Activated CD4-positive, alpha-beta T cell treated with anti-CD3 and anti-CD28 coated beads for 1 hour (primary cell): ENCODE results near the gene GABRG3.

Source experiments
- DNase-seq: peaks from one replicate; pipeline ENCODE4 v3.0.0-alpha.2; 2020

Gene GABRG3

GRCh38 chr15:26970712-26971210, at the start of gene GABRG3:
Gene GABRG3, plus strand, starts transcription at chr15:26971181.
- DNase-seq = no peak

GRCh38 chr15:26921433-26921832, 49.5 kb upstream of the GABRG3 start:
- DNase-seq = no peak

- no peak for DNase-seq
Observed at GRCh38 chr15:26926081-26926480, 44.9 kb upstream of the GABRG3 start.

GRCh38 chr15:26928051-26928450, 42.9 kb upstream of the GABRG3 start:
- no peak for DNase-seq

- DNase-seq = no peak
Observed at GRCh38 chr15:26929588-26929987, 41.4 kb upstream of the GABRG3 start.

GRCh38 chr15:26934848-26935247, 36.1 kb upstream of the GABRG3 start:
- no peak for DNase-seq

GRCh38 chr15:26935322-26935721, 35.7 kb upstream of the GABRG3 start:
- DNase-seq = no peak

- DNase-seq = no peak
Observed at GRCh38 chr15:26936502-26936901, 34.5 kb upstream of the GABRG3 start.

- no peak for DNase-seq
Observed at GRCh38 chr15:26937134-26937533, 33.8 kb upstream of the GABRG3 start.

- DNase-seq = no peak
Observed at GRCh38 chr15:26939398-26939797, 31.6 kb upstream of the GABRG3 start.

GRCh38 chr15:26941489-26941888, 29.5 kb upstream of the GABRG3 start:
- no peak for DNase-seq

- DNase-seq = no peak
Observed at GRCh38 chr15:26943866-26944265, 27.1 kb upstream of the GABRG3 start.

GRCh38 chr15:26945046-26945445, 25.9 kb upstream of the GABRG3 start:
- DNase-seq = no peak

GRCh38 chr15:26950001-26950400, 21.0 kb upstream of the GABRG3 start:
- DNase-seq = no peak

GRCh38 chr15:26954403-26954802, 16.6 kb upstream of the GABRG3 start:
- DNase-seq = no peak

- no peak for DNase-seq
Observed at GRCh38 chr15:26967719-26968269, 3.2 kb upstream of the GABRG3 start.

- no peak for DNase-seq
Observed at GRCh38 chr15:26968806-26969205, 2.2 kb upstream of the GABRG3 start.

- DNase-seq = no peak
Observed at GRCh38 chr15:26971271-26972018, 464 bp downstream of the GABRG3 start.

GRCh38 chr15:26972636-26973035, 1.7 kb downstream of the GABRG3 start:
- no peak for DNase-seq

- no peak for DNase-seq
Observed at GRCh38 chr15:26974120-26974780, 3.3 kb downstream of the GABRG3 start.

GRCh38 chr15:26981492-26981891, 10.5 kb downstream of the GABRG3 start:
- DNase-seq = no peak

- no peak for DNase-seq
Observed at GRCh38 chr15:26983822-26984221, 12.8 kb downstream of the GABRG3 start.

GRCh38 chr15:26985050-26985449, 14.1 kb downstream of the GABRG3 start:
- DNase-seq = no peak

GRCh38 chr15:26996250-26996649, 25.3 kb downstream of the GABRG3 start:
- DNase-seq = no peak
